T follicular helper cell (primary cell): Measurements from ENCODE around the gene MT1B.

ENCODE experiments used
- DNase-seq: peaks from one replicate; pipeline ENCODE4 v3.0.0-alpha.2; 2020; ENCODE audit warnings: low read depth
- total RNA-seq, 2 experiments: gene quantifications; one replicate each; lab custom pipeline; 2026; lab: John Stamatoyannopoulos, UW

MT1B gene
- total RNA-seq, result 0 reads per million in 2 experiments

DNA sequence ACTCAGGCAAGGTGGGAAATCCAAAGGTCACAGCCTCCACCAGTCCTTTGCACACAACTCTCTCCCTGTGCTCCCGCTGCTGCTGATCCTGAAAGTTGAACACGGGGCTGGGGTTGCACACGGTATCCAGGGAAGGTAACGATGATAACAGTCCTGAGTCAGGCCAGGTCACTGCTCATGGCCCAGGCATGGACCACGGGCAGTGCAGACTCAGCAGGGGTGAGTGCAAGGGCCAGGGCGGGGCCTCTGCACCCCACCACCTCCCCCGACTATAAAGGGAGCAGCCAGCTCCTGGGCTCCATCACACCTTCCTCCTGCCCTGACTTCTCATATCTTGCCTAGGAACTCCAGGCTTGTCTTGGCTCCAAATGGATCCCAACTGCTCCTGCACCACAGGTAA, at the start of gene MT1B:
TSS of gene MT1B (plus strand) at position 301 of the 400 bp plus-strand sequence. CDS start at position 369, 68 bp downstream.
- no peak for DNase-seq

DNA sequence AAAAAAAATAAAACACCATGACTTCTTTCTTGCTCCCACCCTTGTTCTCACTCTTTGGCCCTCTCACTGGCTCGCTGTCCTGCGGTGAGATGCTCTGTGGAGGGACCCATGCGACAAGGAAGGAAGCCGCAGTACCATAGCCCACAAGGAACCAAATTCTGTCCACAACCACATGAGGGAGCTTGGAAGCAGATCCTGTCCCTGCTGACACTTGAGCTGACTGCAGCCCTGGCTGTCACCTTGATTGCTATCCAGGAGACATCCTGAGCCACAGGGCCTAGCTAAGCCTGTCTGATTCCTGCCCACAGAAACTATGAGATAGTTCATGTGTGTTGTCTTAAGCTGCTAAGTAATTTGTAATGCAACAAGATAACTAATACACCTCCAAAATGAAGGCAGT, 48.1 kb upstream of the MT1B start:
- DNase-seq, result no peak

DNA sequence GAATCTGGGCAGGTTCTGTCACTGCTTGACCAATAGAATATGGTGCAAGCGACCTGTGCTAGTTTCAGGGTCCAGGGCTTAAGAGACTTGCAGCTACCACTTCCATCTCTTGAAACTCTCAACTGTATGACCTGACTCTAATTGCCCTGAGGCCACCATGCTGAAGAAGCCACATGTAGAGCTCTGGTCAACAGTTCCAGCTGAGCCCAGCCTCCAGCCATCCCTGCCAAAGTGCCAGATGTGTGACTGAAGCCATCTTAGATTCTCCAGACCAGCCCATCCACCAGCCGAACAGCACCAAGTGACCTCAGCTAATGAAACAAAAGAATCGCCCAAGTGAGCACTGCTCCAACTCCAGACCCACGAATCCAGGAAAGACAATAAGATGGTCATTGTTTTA, 46.7 kb upstream of the MT1B start:
- DNase-seq, result no peak

DNA sequence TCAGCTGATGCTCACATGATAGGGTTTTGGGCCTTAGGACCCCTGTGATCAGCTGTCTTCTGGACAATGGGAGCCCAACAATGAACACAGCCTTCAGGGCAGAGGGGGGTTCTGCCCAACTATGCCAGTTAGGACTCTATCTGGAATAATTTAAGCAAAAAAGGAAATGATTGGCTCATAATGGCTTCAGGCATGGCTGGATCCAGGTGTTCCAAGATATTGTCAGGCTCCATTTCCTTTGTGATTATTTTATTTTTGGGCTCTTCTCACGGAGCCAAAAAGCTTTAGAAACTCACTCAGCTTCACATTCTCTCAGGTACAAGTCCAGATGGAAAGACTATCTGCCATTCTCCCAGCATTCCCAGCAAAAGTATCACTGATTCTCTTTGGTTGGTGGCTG, 46.2 kb upstream of the MT1B start:
- no peak for DNase-seq

DNA sequence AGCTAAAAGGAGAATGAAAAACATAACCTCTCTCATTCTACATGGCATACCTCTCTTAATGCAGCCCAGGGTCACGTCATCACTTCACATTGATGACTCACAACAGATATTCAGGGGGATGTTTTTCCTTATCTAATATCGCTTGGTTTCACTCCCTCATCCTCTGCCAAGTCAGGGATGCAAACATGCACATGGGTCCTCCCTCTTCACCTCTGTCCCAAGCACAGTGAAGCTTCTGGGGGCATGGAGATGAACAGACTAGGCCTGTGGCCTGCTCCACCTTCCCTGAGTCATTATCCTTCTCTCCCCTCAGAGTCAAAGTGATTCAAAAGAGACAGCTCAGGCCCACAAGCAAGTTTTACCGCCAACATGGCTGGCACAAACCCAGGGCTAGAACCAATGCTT, 45.6 kb upstream of the MT1B start:
- DNase-seq, result no peak

DNA sequence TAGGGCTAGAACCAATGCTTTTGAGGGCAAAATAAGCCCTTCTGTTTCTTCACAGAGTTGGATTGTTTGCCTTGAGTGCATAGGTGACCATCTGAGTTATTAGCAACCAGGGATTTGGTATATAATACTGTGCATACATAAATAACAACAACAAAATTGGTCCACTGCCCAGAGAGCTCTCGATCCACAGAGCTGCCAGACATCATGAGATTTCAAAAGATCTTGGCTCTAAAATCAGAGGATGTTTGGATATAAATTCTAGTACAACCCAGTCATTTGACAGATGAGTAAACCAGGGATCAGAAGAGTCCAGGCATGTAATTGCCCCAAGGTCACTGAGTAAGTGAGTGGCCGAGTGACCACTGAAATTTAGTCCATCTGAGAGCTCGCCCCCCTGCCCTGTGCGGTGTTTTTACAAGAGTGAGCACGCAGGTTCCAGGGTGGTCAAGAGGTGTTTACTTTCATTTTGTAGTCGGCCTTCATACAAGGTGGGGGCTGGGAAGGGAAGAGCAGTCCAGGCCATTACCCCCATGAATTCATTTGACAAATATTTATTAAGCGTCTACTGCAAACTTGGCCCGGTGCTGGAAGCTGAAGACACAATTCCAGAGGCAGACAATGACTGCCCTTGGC, 45.1 kb upstream of the MT1B start:
- no peak for DNase-seq

DNA sequence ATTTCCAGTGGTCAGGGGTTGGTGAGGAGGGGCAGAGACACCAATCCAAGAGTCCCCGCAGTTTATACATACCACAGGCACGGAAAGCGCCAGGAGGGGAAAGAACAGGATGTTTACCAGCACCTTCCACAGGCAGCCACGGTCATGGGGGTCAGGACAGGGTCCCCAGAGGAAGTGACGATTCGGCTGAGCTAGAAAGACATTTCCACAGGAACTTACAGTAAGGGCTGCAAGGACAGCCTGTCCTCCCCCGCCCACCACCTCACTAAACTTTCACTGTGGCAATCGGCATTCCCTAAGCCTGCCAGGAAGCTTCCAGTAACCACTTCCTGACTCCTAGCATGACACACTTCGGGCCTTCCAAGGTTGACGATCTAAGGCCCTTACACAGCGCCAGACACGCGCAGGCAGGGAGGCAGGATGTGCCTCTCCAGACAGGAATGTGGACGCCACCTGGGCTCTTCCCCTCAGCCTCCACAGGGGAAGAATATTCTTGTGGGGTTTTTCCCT, 44.5 kb upstream of the MT1B start:
- DNase-seq, result no peak

DNA sequence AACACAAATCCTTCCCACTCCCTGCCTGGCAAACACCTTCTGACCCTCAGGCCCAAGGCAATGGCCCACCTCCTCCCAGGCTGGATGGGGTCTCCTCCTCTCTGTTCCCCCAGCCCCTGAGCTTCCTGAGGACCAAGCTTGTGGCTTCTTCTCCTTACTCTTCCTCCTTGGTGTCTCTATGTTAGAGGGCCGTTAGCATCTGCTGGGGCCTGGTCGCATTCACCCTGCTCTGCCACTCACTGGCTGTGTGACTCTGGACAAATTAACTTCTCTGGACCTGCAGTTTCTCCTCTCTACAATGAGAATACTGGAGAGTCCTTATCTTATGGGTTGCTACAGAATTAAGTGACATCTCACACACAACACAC, 44.0 kb upstream of the MT1B start:
- DNase-seq, result no peak

DNA sequence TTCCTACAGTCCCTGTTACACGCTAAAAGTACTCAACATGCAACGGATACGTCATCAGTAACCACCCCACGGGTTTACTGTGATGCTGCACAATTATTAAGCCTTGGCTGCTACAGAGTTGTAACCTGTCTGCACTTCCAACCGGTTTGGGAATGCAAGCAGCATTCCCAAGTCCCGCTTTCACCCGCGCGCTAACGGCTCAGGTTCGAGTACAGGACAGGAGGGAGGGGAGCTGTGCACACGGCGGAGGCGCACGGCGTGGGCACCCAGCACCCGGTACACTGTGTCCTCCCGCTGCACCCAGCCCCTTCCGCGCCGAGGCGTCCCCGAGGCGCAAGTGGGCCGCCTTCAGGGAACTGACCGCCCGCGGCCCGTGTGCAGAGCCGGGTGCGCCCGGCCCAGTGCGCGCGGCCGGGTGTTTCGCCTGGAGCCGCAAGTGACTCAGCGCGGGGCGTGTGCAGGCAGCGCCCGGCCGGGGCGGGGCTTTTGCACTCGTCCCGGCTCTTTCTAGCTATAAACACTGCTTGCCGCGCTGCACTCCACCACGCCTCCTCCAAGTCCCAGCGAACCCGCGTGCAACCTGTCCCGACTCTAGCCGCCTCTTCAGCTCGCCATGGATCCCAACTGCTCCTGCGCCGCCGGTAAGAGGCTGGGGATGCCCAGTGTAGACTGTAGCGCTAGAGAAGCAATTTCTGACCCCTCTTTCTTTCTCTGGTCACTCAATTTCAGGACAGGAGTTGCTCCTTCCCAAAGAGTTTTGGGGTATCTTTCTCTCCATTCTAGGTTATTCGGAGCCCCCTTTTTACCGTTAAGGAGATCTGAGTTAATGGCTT, 43.4 kb upstream of the MT1B start, which contains the start of gene MT2A:
TSS of gene MT2A (plus strand) at position 542 of the 833 bp plus-strand sequence. CDS start at position 614, 72 bp downstream.
- DNase-seq, result peak; percentile 78

DNA sequence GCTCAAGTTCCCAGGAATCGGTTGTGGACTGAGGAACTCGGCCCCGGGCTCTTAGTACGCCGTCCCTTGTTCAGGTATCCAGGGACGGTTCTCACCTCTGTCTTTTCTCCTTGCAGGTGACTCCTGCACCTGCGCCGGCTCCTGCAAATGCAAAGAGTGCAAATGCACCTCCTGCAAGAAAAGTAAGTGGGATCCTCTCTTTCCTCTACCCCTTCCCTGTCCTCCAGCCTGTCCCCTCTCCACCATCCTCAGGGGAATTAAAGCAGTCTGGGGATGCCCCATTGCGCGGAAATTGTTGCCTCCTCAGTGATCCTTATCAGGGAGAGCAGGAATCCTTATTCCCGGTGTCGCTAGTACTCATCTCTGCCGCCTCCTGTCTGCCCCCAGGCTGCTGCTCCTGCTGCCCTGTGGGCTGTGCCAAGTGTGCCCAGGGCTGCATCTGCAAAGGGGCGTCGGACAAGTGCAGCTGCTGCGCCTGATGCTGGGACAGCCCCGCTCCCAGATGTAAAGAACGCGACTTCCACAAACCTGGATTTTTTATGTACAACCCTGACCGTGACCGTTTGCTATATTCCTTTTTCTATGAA, 42.7 kb upstream of the MT1B start:
- DNase-seq, result no peak

DNA sequence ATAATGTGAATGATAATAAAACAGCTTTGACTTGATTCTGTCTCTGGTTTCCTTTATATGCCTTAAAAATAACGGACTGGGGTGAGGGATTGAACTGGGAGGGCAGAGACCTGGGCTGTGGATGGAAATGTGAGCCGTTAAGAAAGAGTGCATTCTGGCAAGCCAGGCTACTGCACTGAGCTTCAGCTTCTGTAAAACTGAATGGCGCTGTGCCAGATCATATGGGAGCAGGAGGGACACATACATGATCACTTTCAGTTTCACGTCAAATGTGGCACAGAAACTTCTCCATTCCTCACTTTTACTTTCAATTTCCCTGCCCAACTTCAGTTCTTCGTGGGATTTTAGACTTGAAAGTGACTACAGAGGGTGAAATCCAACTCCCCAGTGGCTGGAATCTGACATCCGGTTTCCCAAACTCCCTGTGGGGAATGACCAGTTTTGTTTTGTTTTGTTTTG, 42.2 kb upstream of the MT1B start:
- DNase-seq, result peak; percentile 68

DNA sequence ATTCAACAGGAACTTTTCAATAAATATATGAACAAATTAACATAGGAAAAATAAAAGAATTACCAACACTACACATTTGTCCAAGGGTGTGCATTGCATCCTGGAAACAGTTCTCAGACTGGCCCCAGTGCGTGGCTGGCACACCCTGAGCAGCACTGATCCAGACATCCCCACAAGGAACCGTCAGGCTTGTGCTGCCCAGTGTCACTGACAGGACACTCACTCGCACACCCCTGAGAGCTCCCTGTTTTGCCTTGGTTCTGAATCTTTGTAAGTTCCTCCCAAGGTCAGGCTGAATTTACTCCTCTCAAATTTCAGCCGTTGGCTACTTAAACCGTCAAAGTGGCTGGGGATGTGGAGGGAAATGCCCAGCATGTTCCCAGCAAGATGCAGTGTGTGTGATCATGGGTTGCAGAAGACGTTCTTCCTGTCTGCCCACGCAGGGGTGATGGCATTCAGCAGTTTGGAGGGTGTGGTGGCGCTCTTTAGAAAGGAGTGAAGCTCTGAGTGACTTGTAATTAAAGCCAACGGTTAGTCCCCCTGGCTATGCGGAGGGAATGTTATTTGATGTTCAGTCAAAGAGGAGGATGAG, 41.6 kb upstream of the MT1B start:
- peak; percentile 52 for DNase-seq

DNA sequence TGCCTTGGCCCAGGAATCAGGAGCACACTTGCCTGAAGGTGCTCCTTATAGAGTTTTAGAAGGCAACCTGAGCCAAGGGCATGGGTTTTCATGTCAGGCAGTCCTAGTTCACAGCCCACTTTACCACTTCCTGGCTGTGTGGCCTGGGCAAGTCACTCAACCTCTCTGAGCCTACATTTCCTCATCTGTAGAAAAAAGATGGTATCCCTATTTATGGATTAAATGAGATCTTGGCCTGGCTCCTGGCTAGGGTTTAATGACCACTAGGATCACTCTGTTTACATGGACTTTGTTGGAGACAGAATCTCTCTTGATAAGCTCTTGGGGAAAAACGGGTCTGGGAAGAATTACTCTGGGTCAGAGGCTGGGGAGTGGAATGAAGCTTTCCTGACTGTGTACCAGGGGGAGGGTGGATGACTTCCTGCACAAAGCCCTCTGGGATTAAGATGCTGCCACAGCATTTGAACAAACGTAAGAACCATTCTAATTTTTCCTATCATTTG, 41.0 kb upstream of the MT1B start:
- DNase-seq, result no peak

DNA sequence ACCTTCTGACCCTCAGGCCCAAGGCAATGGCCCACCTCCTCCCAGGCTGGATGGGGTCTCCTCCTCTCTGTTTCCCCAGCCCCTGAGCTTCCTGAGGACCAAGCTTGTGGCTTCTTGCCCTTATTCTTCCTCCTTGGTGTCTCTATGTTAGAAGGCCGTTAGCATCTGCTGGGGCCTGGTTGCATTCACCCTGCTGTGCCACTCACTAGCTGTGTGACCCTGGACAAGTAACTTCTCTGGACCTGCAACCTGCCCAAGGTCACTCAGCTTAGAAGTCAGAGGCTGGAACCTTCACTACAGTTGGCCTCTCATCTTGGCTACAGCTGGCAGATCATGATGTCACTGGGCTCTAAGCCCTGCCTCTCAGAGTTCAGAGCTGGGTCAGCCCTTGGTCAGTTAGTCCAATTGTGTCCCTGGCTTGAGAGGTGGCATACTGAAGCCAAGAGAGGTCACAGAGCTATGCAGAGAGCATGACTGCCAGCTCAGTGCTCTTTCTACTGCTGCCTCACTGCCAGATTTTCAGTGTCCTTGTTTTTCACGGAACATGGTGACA, 40.3 kb upstream of the MT1B start:
- no peak for DNase-seq

DNA sequence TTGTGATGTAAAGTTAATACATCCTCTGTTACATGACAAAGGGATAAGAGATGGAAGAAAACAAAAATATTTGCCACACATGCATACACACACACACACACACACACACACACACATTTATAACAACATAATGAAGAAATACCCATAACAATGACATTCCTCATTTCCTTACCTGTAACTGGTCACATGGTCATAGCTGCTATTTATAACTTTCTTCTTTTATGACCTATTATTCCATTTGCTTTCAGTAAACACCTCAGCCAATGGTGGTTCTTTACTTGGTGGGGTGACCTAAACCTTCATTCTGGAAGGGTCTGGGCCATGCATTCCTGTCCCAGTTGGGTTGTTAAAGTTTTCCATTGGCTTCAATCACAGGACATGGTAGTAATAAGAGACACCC, 38.0 kb upstream of the MT1B start:
- no peak for DNase-seq

DNA sequence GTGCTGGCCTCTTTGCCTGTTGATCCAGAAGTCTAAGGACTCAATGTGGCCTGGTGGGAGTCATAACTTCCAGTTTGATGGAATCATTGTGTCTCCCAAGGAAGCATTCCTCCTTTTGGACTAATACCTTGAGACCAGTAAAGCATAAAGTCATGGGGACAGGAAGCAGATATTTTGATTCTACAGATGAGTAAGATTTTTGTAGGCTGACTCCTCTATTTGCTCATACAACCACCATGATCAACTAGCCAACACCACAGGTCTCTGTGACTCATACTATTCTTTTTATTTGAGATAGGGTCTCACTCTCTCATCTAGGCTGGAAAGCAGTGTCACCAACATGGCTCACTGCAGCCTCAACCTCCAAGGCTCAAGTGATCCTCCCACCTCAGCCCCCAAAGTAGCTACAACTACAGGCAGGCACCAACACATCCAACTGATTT, 37.1 kb upstream of the MT1B start:
- no peak for DNase-seq

DNA sequence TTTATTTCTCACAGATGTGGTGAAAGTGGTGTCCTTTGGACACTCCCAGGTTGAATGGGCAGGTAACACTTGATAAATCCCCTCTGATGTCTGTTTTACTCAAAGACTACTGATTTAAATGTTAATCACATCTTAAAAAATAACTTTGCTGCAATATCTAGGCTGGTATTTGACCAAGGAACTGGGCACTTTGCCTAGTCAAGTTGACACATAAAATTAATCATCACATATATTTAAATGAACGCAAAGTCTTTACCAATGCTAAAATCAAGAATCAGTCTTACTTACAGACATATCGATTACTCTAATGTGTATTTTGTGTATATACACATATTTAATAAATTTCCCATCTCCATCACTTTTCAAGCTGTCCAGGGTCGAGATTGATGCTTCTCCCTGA, 36.3 kb upstream of the MT1B start:
- no peak for DNase-seq

DNA sequence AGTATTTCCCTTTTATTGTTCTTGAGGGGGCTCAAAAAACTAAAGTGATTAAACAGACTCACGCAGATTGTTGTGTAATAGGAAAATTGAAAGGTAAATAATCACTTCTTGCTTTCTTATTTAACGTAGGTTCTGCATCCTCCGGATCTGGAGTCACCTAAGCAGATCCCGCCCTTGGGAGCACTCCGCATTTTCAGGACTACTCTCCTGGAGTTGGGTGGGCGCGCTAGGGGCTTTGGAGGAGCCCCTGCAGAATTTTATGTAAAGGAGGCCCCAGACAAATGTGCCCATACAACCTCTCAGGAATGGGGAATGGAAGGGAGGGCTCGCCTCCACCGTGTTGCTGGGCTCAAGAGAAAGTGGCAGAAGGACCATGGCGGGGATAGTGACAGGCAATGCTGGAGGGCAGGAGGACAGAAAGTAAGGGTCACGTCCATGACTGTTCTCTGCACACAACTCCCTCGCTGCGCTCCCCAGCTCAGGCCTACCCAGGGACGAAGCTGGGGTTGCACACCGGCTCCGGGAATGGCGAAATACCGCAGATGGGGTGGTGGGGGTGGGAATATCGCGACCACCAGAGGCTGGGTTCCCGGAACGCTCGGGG, 35.0 kb upstream of the MT1B start:
- no peak for DNase-seq

DNA sequence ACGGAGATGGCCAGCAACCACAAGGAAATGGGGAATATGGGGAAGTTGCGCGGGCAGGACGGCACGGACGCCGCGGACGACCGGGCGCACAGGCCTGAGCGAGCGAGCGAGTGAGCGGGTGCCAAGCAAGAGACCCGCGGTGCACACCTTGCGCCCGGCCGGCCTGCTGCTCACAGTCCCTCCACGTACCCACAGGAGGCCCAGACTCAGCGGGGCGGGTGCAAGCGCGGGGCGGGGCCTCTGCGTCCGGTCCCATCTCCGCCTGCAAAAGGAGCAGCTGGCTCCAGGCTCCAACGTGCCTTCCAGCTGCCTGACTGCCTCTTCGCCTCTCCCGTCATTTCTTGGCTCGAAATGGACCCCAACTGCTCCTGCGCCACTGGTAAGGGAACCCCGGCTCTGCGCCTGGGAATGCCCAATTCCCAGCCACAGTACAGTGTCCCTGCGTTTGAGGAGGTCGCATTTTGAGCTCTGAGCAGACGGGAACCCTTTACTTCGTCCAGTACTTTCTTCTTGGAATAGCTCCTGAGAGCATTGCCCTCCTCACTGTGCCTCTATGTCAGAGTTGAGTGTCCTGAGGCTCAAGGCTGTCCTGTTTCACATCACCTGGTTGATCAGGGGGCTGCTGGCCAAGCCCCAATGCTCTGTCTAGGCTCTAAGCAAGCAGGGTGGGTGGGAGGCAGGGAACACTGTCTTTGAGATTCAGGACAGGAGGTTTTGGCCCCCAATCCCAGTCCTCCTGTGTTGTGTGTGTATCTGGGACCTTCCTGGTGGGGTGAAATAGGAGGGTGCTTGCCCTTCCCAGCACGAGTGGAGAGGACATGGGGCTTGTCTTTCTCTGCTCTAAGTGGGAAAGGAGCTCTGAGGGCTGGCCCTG, 34.2 kb upstream of the MT1B start:
- DNase-seq, result peak; percentile 39

DNA sequence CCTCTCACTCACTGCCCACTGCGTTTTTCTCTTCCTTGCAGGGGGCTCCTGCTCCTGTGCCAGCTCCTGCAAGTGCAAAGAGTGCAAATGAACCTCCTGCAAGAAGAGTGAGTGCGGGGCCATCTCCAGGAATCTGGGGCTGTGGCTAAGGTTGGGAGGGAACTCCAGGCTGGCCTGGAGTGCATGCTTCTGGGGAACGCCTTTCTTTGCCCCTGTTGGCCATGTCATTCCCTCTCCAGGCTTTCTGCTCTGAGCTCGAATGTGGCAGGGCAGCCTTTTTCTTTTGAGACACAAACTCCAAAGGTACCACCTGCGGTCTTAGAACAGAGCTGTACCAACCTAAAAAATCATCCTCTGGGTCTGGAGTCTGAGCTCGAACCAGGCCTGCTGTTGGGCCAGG, 33.5 kb upstream of the MT1B start:
- DNase-seq, result no peak
